HEK293T (cell line): ENCODE data around the gene CHRD.

Experiments
- CTCF ChIA-PET: fragments of 350-600 bp; formaldehyde crosslinking; extraction: SDS; loops from one replicate; lab custom pipeline; 2021; ENCODE audit warnings: antibody characterized with exemption, inconsistent platforms; lab: Yijun Ruan, JAX
- POLR2A ChIA-PET: fragments of 350-600 bp; formaldehyde crosslinking; extraction: SDS; loops from one replicate; lab custom pipeline; 2020; ENCODE audit warnings: antibody characterized with exemption, inconsistent platforms; lab: Yijun Ruan, JAX
- DNase-seq: peaks from one replicate; pipeline ENCODE4 v3.0.0; 2012; ENCODE audit warnings: mixed read lengths; ENCODE audit errors: extremely low spot score
- ARNT ChIP-seq: fragments of 450-650 bp; IDR thresholded peaks from 2 replicates; pipeline ENCODE4 v1.6.1; 2017; ENCODE audit warnings: mild to moderate bottlenecking
- BHLHE40 ChIP-seq: fragments of 450-650 bp; IDR thresholded peaks from 2 replicates; pipeline ENCODE4 v1.6.1; 2016; ENCODE audit warnings: mild to moderate bottlenecking, moderate library complexity, borderline replicate concordance
- CTBP1 ChIP-seq: fragments of 450-650 bp; IDR thresholded peaks from 2 replicates; pipeline ENCODE4 v1.6.1; 2016; ENCODE audit warnings: borderline replicate concordance
- ELF4 ChIP-seq: fragments of 450-650 bp; IDR thresholded peaks from 2 replicates; pipeline ENCODE4 v1.6.1; 2017; ENCODE audit warnings: antibody characterized with exemption
- FOXA1 ChIP-seq: fragments of 450-650 bp; IDR thresholded peaks from 2 replicates; pipeline ENCODE4 v1.6.1; 2016; ENCODE audit warnings: mild to moderate bottlenecking
- FOXK2 ChIP-seq: fragments of 450-650 bp; IDR thresholded peaks from 2 replicates; pipeline ENCODE4 v1.6.1; 2016; ENCODE audit warnings: mild to moderate bottlenecking
- FOXM1 ChIP-seq: fragments of 450-650 bp; IDR thresholded peaks from 2 replicates; pipeline ENCODE4 v1.6.1; 2017; ENCODE audit warnings: mild to moderate bottlenecking, borderline replicate concordance
- HDGF ChIP-seq: fragments of 450-650 bp; IDR thresholded peaks from 2 replicates; pipeline ENCODE4 v1.6.1; 2017; ENCODE audit warnings: antibody characterized with exemption, borderline replicate concordance
- L3MBTL2 ChIP-seq: fragments of 450-650 bp; conservative IDR thresholded peaks from 2 replicates; pipeline ENCODE4 v1.6.1; 2016; ENCODE audit warnings: mild to moderate bottlenecking
- LEF1 ChIP-seq: fragments of 450-650 bp; IDR thresholded peaks from 2 replicates; pipeline ENCODE4 v1.6.1; 2017; ENCODE audit warnings: mild to moderate bottlenecking, borderline replicate concordance
- NFRKB ChIP-seq: fragments of 450-650 bp; IDR thresholded peaks from 2 replicates; pipeline ENCODE4 v1.6.1; 2016; ENCODE audit warnings: mild to moderate bottlenecking, moderate library complexity
- SP1 ChIP-seq: fragments of 450-650 bp; IDR thresholded peaks from 2 replicates; pipeline ENCODE4 v1.6.1; 2017
- SUZ12 ChIP-seq: fragments of 450-650 bp; IDR thresholded peaks from 2 replicates; pipeline ENCODE4 v1.6.1; 2016; ENCODE audit warnings: mild to moderate bottlenecking
- TARDBP ChIP-seq: fragments of 450-650 bp; IDR thresholded peaks from 2 replicates; pipeline ENCODE4 v1.6.1; 2016
- ZNF384 ChIP-seq: fragments of 450-650 bp; IDR thresholded peaks from 2 replicates; pipeline ENCODE4 v1.6.1; 2016
- TF ChIP-seq, protein P1 (sequence below): fragments of 450-650 bp; IDR thresholded peaks from 2 replicates; pipeline ENCODE4 v1.6.1; 2016

The CHRD gene

DNA sequence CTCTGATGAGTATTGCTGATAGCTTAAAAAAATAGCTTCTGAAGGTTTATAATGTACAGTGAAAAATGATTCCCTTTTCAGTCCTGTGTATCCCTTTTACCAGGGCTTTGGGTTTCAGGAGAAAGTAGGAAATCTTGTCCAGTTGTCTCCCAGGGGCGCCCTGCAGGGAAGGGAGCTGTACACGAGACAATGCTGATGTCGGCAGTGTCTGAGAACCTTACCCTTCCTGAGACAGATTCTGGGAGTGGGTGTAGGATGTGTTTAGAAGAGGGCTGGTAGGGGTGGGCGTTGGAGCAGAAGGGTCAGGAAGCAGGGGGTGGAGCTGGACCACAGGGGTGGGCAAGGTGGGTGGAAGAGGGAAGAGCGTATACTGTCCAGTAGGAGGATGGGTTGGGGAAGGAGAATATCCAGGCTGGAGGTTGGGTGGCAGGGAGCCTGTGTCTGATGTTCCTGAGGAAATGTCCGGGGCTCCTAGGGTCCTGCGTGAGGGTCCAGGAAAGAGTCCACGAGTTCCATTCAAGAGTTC is 7.5 kb upstream of the CHRD start:
- no peak for DNase-seq
- POLR2A ChIA-PET: interaction anchor here (1.2 to 2.7 kb wide), 4 partner anchors 7 to 167 kb away, joined by 3 to 14 read pairs (median 4); partner anchors contain the start of gene CHRD
- CTCF ChIA-PET: interaction anchor here (0.8 to 2.2 kb wide), 10 partner anchors 40 to 189 kb away, joined by 3 to 20 read pairs (median 6); partner anchors contain the start of gene EPHB3
- TF ChIP-seq ELF4: no peak
- TF ChIP-seq ZNF384: no peak
- no peak for TF ChIP-seq BHLHE40
- no peak for TF ChIP-seq L3MBTL2
- TF ChIP-seq SP1: no peak
- TF ChIP-seq FOXA1: no peak
- TF ChIP-seq CTBP1: no peak
- no peak for TF ChIP-seq SUZ12
- TF ChIP-seq NFRKB: no peak
- TF ChIP-seq FOXK2: no peak
- TF ChIP-seq FOXM1: no peak
- TF ChIP-seq LEF1: no peak
- no peak for TF ChIP-seq HDGF
- TF ChIP-seq, protein P1, sequence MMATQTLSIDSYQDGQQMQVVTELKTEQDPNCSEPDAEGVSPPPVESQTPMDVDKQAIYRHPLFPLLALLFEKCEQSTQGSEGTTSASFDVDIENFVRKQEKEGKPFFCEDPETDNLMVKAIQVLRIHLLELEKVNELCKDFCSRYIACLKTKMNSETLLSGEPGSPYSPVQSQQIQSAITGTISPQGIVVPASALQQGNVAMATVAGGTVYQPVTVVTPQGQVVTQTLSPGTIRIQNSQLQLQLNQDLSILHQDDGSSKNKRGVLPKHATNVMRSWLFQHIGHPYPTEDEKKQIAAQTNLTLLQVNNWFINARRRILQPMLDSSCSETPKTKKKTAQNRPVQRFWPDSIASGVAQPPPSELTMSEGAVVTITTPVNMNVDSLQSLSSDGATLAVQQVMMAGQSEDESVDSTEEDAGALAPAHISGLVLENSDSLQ: no peak
- no peak for TF ChIP-seq TARDBP
- TF ChIP-seq ARNT: no peak

DNA sequence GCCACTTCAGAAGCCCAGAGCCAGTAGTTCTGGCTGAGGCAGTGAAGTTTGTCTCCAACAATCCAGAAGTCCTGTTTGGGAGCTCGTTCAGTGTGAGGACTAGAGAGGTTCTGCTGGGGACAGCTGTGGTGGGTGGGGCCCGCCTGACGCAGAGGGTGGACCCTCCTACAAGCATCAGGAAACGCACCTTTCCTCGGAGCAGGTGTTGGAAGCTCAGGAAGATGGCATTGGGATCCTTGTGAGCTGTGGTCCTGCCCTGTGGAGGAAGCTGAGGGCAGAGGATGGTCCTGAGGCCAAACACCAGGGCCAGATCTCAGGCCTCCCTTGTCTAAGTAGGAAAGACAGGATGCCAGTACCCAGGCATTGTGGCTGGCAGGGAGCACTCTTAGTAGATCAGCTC is 6.9 kb upstream of the CHRD start:
- POLR2A ChIA-PET: interaction anchor here (2.7 kb wide), 1 partner anchor 10 kb away, joined by 14 read pairs; no protein-coding TSS in a partner anchor
- CTCF ChIA-PET: interaction anchor here (0.8 to 2.2 kb wide), 6 partner anchors 95 to 188 kb away, joined by 3 to 20 read pairs (median 6); partner anchors contain the start of gene EPHB3
- TF ChIP-seq FOXM1: no peak
- DNase-seq: no peak

DNA sequence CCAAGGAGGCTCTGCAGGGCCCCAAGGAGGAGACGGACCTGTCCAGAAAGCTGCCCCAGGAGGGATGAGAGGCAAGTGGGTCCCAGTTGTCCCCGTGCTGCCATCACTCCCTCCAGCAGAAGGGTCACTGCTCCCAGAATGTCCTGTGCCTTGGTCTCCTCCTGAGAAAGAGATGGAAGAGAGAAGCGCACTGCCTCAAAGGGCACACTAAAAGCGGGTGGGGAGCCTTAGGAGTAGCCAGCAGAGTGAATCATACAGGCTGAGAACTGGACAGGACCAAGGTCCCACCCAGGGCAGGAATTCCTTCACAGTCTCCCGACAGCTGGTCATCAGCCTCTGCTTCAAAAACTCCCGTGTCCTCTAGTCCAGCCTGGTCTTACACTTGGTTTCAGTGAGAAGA is 6.4 kb upstream of the CHRD start:
- POLR2A ChIA-PET: interaction anchor here (2.7 kb wide), 1 partner anchor 11 kb away, joined by 14 read pairs; no protein-coding TSS in a partner anchor
- TF ChIP-seq L3MBTL2 (no peak), SUZ12 (no peak)
- CTCF ChIA-PET: interaction anchor here (0.8 to 2.1 kb wide), 2 partner anchors 170 to 188 kb away, joined by 4 to 5 read pairs; partner anchors contain the start of gene EPHB3
- no peak for DNase-seq

DNA sequence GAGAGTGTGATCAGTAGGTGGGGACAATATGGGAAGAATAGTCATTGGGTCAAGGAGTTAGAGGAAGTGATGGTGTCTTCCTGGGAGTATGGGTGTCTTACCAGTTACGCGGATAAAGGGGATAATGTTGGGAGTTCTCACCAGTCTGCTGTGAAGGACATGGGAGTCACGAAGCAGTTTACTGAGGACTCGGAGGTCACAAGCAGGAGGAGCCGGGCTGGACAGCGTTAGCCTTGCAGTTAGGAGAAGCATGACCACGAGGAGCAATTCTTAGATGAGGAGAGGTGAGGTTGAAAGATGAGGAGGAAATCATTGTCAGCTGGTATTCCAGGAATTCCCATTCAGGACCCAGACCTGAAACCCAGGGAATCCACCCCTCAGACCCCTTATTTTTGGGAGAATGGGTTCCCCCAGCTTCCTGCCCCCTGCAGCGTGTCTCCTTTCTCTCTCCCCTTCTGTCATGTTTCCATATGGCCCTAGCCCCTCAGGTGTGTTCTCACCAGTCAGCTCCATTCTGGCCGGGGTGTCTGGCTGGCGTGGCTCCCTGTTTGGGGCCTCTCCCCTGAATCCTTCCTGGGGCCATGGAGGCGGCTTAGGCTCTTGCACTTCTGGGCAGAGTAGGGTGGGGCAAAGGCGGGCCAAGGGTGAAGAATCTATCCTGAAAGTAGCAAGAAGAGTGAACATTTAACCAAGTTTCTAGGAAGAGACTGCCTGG is 4.0 kb upstream of the CHRD start:
- TF ChIP-seq ARNT: no peak
- no peak for TF ChIP-seq SP1
- no peak for TF ChIP-seq HDGF
- TF ChIP-seq FOXM1: no peak
- TF ChIP-seq ELF4: no peak
- TF ChIP-seq TARDBP: no peak
- ChIA-PET CTCF (no interaction called here), POLR2A (interaction anchor here (1.4 to 1.7 kb wide), 2 partner anchors 10 to 13 kb away, joined by 4 read pairs; no protein-coding TSS in a partner anchor)
- no peak for DNase-seq

DNA sequence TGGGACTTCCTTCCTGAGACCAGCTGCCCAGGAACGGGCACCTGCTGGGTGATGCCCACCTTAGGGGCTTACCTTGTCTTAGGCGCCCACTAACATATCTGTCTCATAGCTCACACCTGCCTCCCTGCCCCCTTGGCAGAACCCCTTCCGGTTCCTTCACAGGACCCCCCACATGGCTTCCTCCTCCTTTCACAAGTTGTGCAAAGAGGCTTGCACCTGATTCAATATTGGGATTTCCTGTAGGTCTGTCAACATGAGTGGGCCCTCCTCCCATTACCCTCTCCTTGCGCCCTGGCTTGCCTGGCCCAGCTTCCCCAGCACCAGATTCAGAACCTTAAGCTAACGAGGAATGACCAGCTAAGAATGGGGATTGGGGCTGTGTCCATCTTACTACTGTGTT is 2.5 kb upstream of the CHRD start:
- TF ChIP-seq FOXA1: no peak
- TF ChIP-seq L3MBTL2: no peak
- no peak for TF ChIP-seq LEF1
- no peak for TF ChIP-seq NFRKB
- no peak for TF ChIP-seq ARNT
- no peak for TF ChIP-seq FOXK2
- TF ChIP-seq TARDBP: no peak
- no peak for TF ChIP-seq ZNF384
- TF ChIP-seq BHLHE40: no peak
- no peak for TF ChIP-seq SUZ12
- no peak for TF ChIP-seq HDGF
- TF ChIP-seq, protein P1: no peak
- POLR2A ChIA-PET: interaction anchor here (1.1 kb wide), 1 partner anchor 14 kb away, joined by 3 read pairs; no protein-coding TSS in a partner anchor
- CTCF ChIA-PET: no interaction called here
- DNase-seq: no peak

DNA sequence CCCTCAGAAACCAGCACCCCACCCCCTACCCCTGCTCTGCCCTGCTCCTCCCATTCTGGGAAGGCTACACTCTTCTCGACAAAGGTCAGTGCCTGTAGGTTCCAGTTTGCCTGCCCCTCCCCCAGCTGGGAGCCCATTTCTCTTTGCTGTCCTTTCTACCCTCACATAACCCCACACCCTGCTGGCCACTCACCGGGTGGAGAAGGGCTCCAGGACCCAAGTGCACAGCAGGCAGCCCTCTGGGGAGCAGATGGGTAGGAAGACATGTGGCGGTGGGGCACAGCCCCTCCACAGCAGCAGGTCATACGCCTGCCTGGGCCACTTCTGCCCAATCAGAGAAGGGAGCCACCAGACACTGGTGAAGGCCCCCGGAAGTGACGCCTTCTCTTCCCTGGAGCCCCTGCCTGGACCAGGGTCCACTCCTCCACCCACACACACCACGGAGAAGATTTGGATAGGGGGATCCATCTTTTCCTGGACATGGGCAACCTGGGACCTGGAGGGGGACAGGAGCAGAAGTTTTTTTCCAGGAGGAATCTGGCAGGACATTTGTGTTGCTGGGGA is 1.9 kb upstream of the CHRD start, which contains the start of gene THPO:
TSS of gene THPO (minus strand) at position 326 of the 564 bp plus-strand sequence. CDS start 1,948 bp downstream, outside the sequence.
- DNase-seq: no peak
- ChIA-PET CTCF (no interaction called here), POLR2A (interaction anchor here (1.1 kb wide), 1 partner anchor 14 kb away, joined by 3 read pairs; no protein-coding TSS in a partner anchor)
- TF ChIP-seq BHLHE40 (no peak), ELF4 (no peak), LEF1 (no peak), FOXA1 (no peak), NFRKB (no peak), SUZ12 (no peak), HDGF (no peak), TARDBP (no peak), L3MBTL2 (no peak), ZNF384 (no peak), ARNT (no peak), FOXM1 (no peak), CTBP1 (no peak), SP1 (no peak), FOXK2 (no peak)
- TF ChIP-seq, protein P1: no peak
